Stimulated activated CD8-positive, alpha-beta memory T cell treated with anti-CD3 and anti-CD28 coated beads, Interleukin-4, amount 100 ng/mL, for 1 hour (primary cell): ENCODE measurements around the gene ANKRD26.
A peak's percentile ranks its signal among the peaks of the same experiment; 100 is the strongest.
"Not testable (repeated sequence)": the region's sequence is repeated elsewhere in the genome, so short reads cannot be mapped to it uniquely, and the experiment has no call there.

Source experiments
- DNase-seq, 2 donors: peaks; one replicate each; pipeline ENCODE4 v3.0.0-alpha.2; 2020; ENCODE audit warnings: low read depth in 2 of 2, low spot score in 1 of 2

The ANKRD26 gene

GRCh38 chr10:27099916-27100812, at the start of gene ANKRD26:
Gene ANKRD26 (minus strand): TSS chr10:27100494. CDS start chr10:27100326, 168 bp downstream.
- DNase-seq = peak; percentile 94 to 95

GRCh38 chr10:27147701-27148100, 47.4 kb upstream of the ANKRD26 start:
- DNase-seq = no peak

- DNase-seq = no peak
Measured at GRCh38 chr10:27145937-27146336, 45.6 kb upstream of the ANKRD26 start.

- DNase-seq = no peak
Measured at GRCh38 chr10:27143686-27144085, 43.4 kb upstream of the ANKRD26 start.

- DNase-seq = no peak
Measured at GRCh38 chr10:27138277-27138676, 38.0 kb upstream of the ANKRD26 start.

GRCh38 chr10:27134371-27134770, 34.1 kb upstream of the ANKRD26 start:
- DNase-seq = no peak

- no peak for DNase-seq
Measured at GRCh38 chr10:27108165-27108564, 7.9 kb upstream of the ANKRD26 start.

GRCh38 chr10:27104919-27105318, 4.6 kb upstream of the ANKRD26 start:
- DNase-seq = no peak

- DNase-seq = no peak
Measured at GRCh38 chr10:27100813-27101347, 586 bp upstream of the ANKRD26 start.

GRCh38 chr10:27099448-27099847, 846 bp downstream of the ANKRD26 start:
- no peak for DNase-seq

- no peak for DNase-seq
Measured at GRCh38 chr10:27088119-27089044, 11.9 kb downstream of the ANKRD26 start.

- DNase-seq = no peak
Measured at GRCh38 chr10:27072436-27073114, 27.7 kb downstream of the ANKRD26 start.

- no peak for DNase-seq
Measured at GRCh38 chr10:27068217-27068891, 31.9 kb downstream of the ANKRD26 start.

GRCh38 chr10:27065084-27065483, 35.2 kb downstream of the ANKRD26 start:
- no peak for DNase-seq

GRCh38 chr10:27052656-27053055, 47.6 kb downstream of the ANKRD26 start:
- no peak for DNase-seq

GRCh38 chr10:27045247-27045646, 55.0 kb downstream of the ANKRD26 start:
- DNase-seq = not testable (repeated sequence)

- no peak for DNase-seq
Measured at GRCh38 chr10:27041196-27041595, 59.1 kb downstream of the ANKRD26 start.

- DNase-seq = no peak
Measured at GRCh38 chr10:27038168-27038567, 62.1 kb downstream of the ANKRD26 start.

- no peak for DNase-seq
Measured at GRCh38 chr10:27035163-27035562, 65.1 kb downstream of the ANKRD26 start.

GRCh38 chr10:27030060-27030459, 70.2 kb downstream of the ANKRD26 start:
- DNase-seq = no peak
